SU-DHL-6 (cell line): ENCODE data around the gene BRD4.

ENCODE experiments used
- EZH2phosphoT487 ChIP-seq: fragments of 200-600 bp; sonication (generic), shearing (Covaris generic); conservative IDR thresholded peaks from 2 replicates; pipeline ENCODE4 v1.6.1; 2018; ENCODE audit warnings: mild to moderate bottlenecking, antibody characterized with exemption, low read length, moderate library complexity, mixed read lengths
- TF ChIP-seq, protein P1 (sequence below): fragments of 200-600 bp; sonication (generic); IDR thresholded peaks from one replicate; pipeline ENCODE4 v1.5.1; 2017; ENCODE audit warnings: antibody characterized with exemption, mild to moderate bottlenecking, low read length, moderate library complexity; ENCODE audit not compliant: insufficient read depth, poor library complexity, severe bottlenecking

DNA sequence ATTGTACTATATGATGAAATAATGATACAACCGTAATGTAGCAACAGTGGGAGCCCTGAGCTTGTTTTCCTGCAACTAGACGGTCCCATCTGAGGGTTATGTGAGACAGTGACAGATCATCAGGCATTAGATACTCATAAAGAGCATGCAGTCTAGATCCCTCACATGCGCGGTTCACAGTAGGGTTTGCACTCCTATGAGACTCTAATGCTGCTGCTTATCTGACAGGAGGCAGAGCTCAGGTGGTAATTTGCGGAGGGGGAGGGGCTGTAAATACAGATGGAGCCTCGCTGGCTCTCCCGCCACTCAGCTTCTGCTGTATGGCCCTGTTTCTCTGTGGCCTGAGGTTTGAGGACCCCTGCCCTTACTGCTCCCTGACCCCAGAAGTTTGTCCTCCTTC is 113.8 kb downstream of the BRD4 start:
- TF ChIP-seq, protein P1, sequence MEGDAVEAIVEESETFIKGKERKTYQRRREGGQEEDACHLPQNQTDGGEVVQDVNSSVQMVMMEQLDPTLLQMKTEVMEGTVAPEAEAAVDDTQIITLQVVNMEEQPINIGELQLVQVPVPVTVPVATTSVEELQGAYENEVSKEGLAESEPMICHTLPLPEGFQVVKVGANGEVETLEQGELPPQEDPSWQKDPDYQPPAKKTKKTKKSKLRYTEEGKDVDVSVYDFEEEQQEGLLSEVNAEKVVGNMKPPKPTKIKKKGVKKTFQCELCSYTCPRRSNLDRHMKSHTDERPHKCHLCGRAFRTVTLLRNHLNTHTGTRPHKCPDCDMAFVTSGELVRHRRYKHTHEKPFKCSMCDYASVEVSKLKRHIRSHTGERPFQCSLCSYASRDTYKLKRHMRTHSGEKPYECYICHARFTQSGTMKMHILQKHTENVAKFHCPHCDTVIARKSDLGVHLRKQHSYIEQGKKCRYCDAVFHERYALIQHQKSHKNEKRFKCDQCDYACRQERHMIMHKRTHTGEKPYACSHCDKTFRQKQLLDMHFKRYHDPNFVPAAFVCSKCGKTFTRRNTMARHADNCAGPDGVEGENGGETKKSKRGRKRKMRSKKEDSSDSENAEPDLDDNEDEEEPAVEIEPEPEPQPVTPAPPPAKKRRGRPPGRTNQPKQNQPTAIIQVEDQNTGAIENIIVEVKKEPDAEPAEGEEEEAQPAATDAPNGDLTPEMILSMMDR, result no peak
- TF ChIP-seq EZH2phosphoT487, result no peak
